Testis (tissue), 2 donors: ENCODE results near the gene BCL11A.

ENCODE experiments used
- CTCF ChIP-seq, 3 experiments: fragments of 450-650 bp in 2 of 3; fragments of 200-600 bp in 1 of 3; sonication (generic) in 1 of 3; IDR thresholded peaks; one replicate each; pipeline ENCODE4 v1.5.1; 2016 to 2019; ENCODE audit warnings: antibody characterized with exemption in 3 of 3, mild to moderate bottlenecking in 2 of 3, moderate library complexity in 1 of 3
- POLR2A ChIP-seq: fragments of 450-650 bp; IDR thresholded peaks from one replicate; pipeline ENCODE4 v1.6.1; 2017; ENCODE audit warnings: antibody characterized with exemption, mild to moderate bottlenecking, moderate library complexity

- TF ChIP-seq CTCF (IDR thresholded peaks at IDR 0.05) (no peak), POLR2A (no peak)
These were observed 3.6 kb downstream of the BCL11A start for GRCh38 chr2:60549928-60550177.
